DND-41 (cell line): Measurements from ENCODE around the gene RBFOX1.

Experiments
- EZH2 ChIP-seq: IDR thresholded peaks from 3 replicates; pipeline ENCODE4 v1.6.1; 2012; ENCODE audit warnings: borderline replicate concordance, low read depth, mild to moderate bottlenecking, moderate library complexity, low read length, inconsistent platforms; ENCODE audit not compliant: severe bottlenecking
- TF ChIP-seq, protein P1 (sequence below): IDR thresholded peaks from 2 replicates; pipeline ENCODE4 v1.5.1; 2012; ENCODE audit warnings: borderline replicate concordance, low read length, moderate library complexity, mild to moderate bottlenecking; ENCODE audit not compliant: poor library complexity, severe bottlenecking; ENCODE audit errors: extremely low read depth

DNA sequence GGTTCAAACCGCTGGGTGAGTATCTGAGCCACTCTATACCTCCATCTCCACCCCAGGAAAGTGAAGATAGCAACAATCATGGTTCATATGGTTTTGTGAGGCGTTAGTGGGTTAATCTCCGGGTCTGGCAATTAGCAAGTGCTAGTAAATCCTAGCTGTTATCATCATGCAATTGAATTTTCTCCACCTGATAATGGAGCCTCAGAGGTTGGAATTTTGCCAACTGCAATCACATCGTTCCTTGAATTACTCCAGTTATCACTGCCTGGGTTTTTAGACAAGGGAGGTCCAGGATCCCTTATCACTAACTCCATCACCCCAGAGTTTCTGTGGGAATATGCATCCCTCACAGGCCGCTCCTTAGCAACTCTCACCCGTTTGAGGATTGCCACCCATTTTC is 311.5 kb downstream of the RBFOX1 start:
- TF ChIP-seq, protein P1, sequence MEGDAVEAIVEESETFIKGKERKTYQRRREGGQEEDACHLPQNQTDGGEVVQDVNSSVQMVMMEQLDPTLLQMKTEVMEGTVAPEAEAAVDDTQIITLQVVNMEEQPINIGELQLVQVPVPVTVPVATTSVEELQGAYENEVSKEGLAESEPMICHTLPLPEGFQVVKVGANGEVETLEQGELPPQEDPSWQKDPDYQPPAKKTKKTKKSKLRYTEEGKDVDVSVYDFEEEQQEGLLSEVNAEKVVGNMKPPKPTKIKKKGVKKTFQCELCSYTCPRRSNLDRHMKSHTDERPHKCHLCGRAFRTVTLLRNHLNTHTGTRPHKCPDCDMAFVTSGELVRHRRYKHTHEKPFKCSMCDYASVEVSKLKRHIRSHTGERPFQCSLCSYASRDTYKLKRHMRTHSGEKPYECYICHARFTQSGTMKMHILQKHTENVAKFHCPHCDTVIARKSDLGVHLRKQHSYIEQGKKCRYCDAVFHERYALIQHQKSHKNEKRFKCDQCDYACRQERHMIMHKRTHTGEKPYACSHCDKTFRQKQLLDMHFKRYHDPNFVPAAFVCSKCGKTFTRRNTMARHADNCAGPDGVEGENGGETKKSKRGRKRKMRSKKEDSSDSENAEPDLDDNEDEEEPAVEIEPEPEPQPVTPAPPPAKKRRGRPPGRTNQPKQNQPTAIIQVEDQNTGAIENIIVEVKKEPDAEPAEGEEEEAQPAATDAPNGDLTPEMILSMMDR = no peak
- TF ChIP-seq EZH2 = no peak
